ENCODE measurements around the gene LACTB.

Gene LACTB

GRCh38 chr15:63109498-63109897 lies 12.2 kb upstream of the LACTB start:
- Histone ChIP-seq H3K36me3 (ENCODE audit: insufficient read depth, low read length) (no peaks in the 10 kb centered on the region), H3K27me3 (ENCODE audit: control insufficient read depth, insufficient read depth, low read length) (no peaks in the 10 kb centered on the region), H3K9me3 (replicated peaks; ENCODE audit: low read length) (no peaks in the 10 kb centered on the region), H3K4me2 (ENCODE audit: low read length) (no peak overlapping the region), H3K4me3 (ENCODE audit: low read length) (no peak overlapping the region), H3K4me1 (ENCODE audit: control insufficient read depth, insufficient read depth, low read length) (peaks cover 55% of the 10 kb centered on the region), H3K9ac (ENCODE audit: low read depth, low read length) (no peak overlapping the region)

GRCh38 chr15:63109920-63110319 lies 11.7 kb upstream of the LACTB start:
- Histone ChIP-seq H3K9me3 (replicated peaks; ENCODE audit: low read length) (no peaks in the 10 kb centered on the region), H3K4me2 (ENCODE audit: low read length) (no peak overlapping the region), H3K9ac (ENCODE audit: low read depth, low read length) (no peak overlapping the region), H3K36me3 (ENCODE audit: insufficient read depth, low read length) (no peaks in the 10 kb centered on the region), H3K4me3 (ENCODE audit: low read length) (no peak overlapping the region), H3K4me1 (ENCODE audit: control insufficient read depth, insufficient read depth, low read length) (peaks cover 58% of the 10 kb centered on the region), H3K27me3 (ENCODE audit: control insufficient read depth, insufficient read depth, low read length) (no peaks in the 10 kb centered on the region)

- Histone ChIP-seq H3K9me3 (replicated peaks; ENCODE audit: low read length) (no peaks in the 10 kb centered on the region), H3K27me3 (ENCODE audit: control insufficient read depth, insufficient read depth, low read length) (no peaks in the 10 kb centered on the region), H3K4me3 (ENCODE audit: low read length) (no peak overlapping the region), H3K36me3 (ENCODE audit: insufficient read depth, low read length) (no peaks in the 10 kb centered on the region), H3K4me1 (ENCODE audit: control insufficient read depth, insufficient read depth, low read length) (peaks cover 59% of the 10 kb centered on the region), H3K4me2 (ENCODE audit: low read length) (no peak overlapping the region), H3K9ac (ENCODE audit: low read depth, low read length) (no peak overlapping the region)
Observed at GRCh38 chr15:63110428-63111026, 11.1 kb upstream of the LACTB start.

- no peaks in the 10 kb centered on the region for H3K36me3 ChIP-seq (ENCODE audit: insufficient read depth, low read length)
- H3K9ac ChIP-seq (ENCODE audit: low read depth, low read length): no peak overlapping the region
- no peaks in the 10 kb centered on the region for H3K27me3 ChIP-seq (ENCODE audit: control insufficient read depth, insufficient read depth, low read length)
- H3K4me1 ChIP-seq (ENCODE audit: control insufficient read depth, insufficient read depth, low read length): peaks cover 59% of the 10 kb centered on the region
- H3K4me2 ChIP-seq (ENCODE audit: low read length): no peak overlapping the region
- H3K9me3 ChIP-seq (replicated peaks; ENCODE audit: low read length): no peaks in the 10 kb centered on the region
- no peak overlapping the region for H3K4me3 ChIP-seq (ENCODE audit: low read length)
Observed at GRCh38 chr15:63111481-63111880, 10.2 kb upstream of the LACTB start.

GRCh38 chr15:63112871-63113270 lies 8.8 kb upstream of the LACTB start:
- Histone ChIP-seq H3K4me1 (ENCODE audit: control insufficient read depth, insufficient read depth, low read length) (peaks cover 49% of the 10 kb centered on the region), H3K27me3 (ENCODE audit: control insufficient read depth, insufficient read depth, low read length) (no peaks in the 10 kb centered on the region), H3K4me2 (ENCODE audit: low read length) (no peak overlapping the region), H3K4me3 (ENCODE audit: low read length) (no peak overlapping the region), H3K9ac (ENCODE audit: low read depth, low read length) (no peak overlapping the region), H3K36me3 (ENCODE audit: insufficient read depth, low read length) (no peaks in the 10 kb centered on the region), H3K9me3 (replicated peaks; ENCODE audit: low read length) (no peaks in the 10 kb centered on the region)

GRCh38 chr15:63114465-63114864 lies 7.2 kb upstream of the LACTB start:
- H3K4me1 ChIP-seq (ENCODE audit: control insufficient read depth, insufficient read depth, low read length): peaks cover 37% of the 10 kb centered on the region
- H3K9me3 ChIP-seq (replicated peaks; ENCODE audit: low read length): no peaks in the 10 kb centered on the region
- no peak overlapping the region for H3K4me3 ChIP-seq (ENCODE audit: low read length)
- no peaks in the 10 kb centered on the region for H3K36me3 ChIP-seq (ENCODE audit: insufficient read depth, low read length)
- H3K9ac ChIP-seq (ENCODE audit: low read depth, low read length): no peak overlapping the region
- no peaks in the 10 kb centered on the region for H3K27me3 ChIP-seq (ENCODE audit: control insufficient read depth, insufficient read depth, low read length)
- no peak overlapping the region for H3K4me2 ChIP-seq (ENCODE audit: low read length)

- Histone ChIP-seq H3K27me3 (ENCODE audit: control insufficient read depth, insufficient read depth, low read length) (no peaks in the 10 kb centered on the region), H3K4me3 (ENCODE audit: low read length) (no peak overlapping the region), H3K36me3 (ENCODE audit: insufficient read depth, low read length) (peaks cover under 1% of the 10 kb centered on the region), H3K4me2 (ENCODE audit: low read length) (no peak overlapping the region), H3K9me3 (replicated peaks; ENCODE audit: low read length) (no peaks in the 10 kb centered on the region), H3K4me1 (ENCODE audit: control insufficient read depth, insufficient read depth, low read length) (peaks cover 16% of the 10 kb centered on the region), H3K9ac (ENCODE audit: low read depth, low read length) (no peak overlapping the region)
Observed at GRCh38 chr15:63118854-63119253, 2.8 kb upstream of the LACTB start.

GRCh38 chr15:63122002-63122875 lies 578 bp downstream of the LACTB start:
- peak overlapping the region; percentile 94 for H3K9ac ChIP-seq (ENCODE audit: low read depth, low read length)
- peaks cover 4% of the 10 kb centered on the region for H3K4me1 ChIP-seq (ENCODE audit: control insufficient read depth, insufficient read depth, low read length)
- peaks cover 26% of the 10 kb centered on the region for H3K36me3 ChIP-seq (ENCODE audit: insufficient read depth, low read length)
- H3K9me3 ChIP-seq (replicated peaks; ENCODE audit: low read length): no peaks in the 10 kb centered on the region
- peak overlapping the region; percentile 74 for H3K4me2 ChIP-seq (ENCODE audit: low read length)
- H3K27me3 ChIP-seq (ENCODE audit: control insufficient read depth, insufficient read depth, low read length): no peaks in the 10 kb centered on the region
- peak overlapping the region; percentile 92 for H3K4me3 ChIP-seq (ENCODE audit: low read length)

- Histone ChIP-seq H3K4me3 (ENCODE audit: low read length) (no peak overlapping the region), H3K27me3 (ENCODE audit: control insufficient read depth, insufficient read depth, low read length) (no peaks in the 10 kb centered on the region), H3K4me1 (ENCODE audit: control insufficient read depth, insufficient read depth, low read length) (peaks cover 4% of the 10 kb centered on the region), H3K9me3 (replicated peaks; ENCODE audit: low read length) (no peaks in the 10 kb centered on the region), H3K4me2 (ENCODE audit: low read length) (no peak overlapping the region), H3K36me3 (ENCODE audit: insufficient read depth, low read length) (peaks cover 49% of the 10 kb centered on the region), H3K9ac (ENCODE audit: low read depth, low read length) (no peak overlapping the region)
Observed at GRCh38 chr15:63124506-63124905, 2.8 kb downstream of the LACTB start.

- H3K9me3 ChIP-seq (replicated peaks; ENCODE audit: low read length): no peaks in the 10 kb centered on the region
- H3K9ac ChIP-seq (ENCODE audit: low read depth, low read length): no peak overlapping the region
- H3K4me1 ChIP-seq (ENCODE audit: control insufficient read depth, insufficient read depth, low read length): no peaks in the 10 kb centered on the region
- no peak overlapping the region for H3K4me3 ChIP-seq (ENCODE audit: low read length)
- no peaks in the 10 kb centered on the region for H3K27me3 ChIP-seq (ENCODE audit: control insufficient read depth, insufficient read depth, low read length)
- peaks cover 70% of the 10 kb centered on the region for H3K36me3 ChIP-seq (ENCODE audit: insufficient read depth, low read length)
- no peak overlapping the region for H3K4me2 ChIP-seq (ENCODE audit: low read length)
Observed at GRCh38 chr15:63126726-63127125, 5.1 kb downstream of the LACTB start.

- no peak overlapping the region for H3K4me3 ChIP-seq (ENCODE audit: low read length)
- H3K9me3 ChIP-seq (replicated peaks; ENCODE audit: low read length): no peaks in the 10 kb centered on the region
- peak overlapping the region; percentile 77 for H3K9ac ChIP-seq (ENCODE audit: low read depth, low read length)
Observed at GRCh38 chr15:63133786-63134185, 12.1 kb downstream of the LACTB start.

More at GRCh38 chr15:63133786-63134185, 12.1 kb downstream of the LACTB start:
- Histone ChIP-seq H3K4me1 (ENCODE audit: control insufficient read depth, insufficient read depth, low read length) (peaks cover 47% of the 10 kb centered on the region), H3K27me3 (ENCODE audit: control insufficient read depth, insufficient read depth, low read length) (no peaks in the 10 kb centered on the region), H3K4me2 (ENCODE audit: low read length) (peak overlapping the region; percentile 37), H3K36me3 (ENCODE audit: insufficient read depth, low read length) (peaks cover 40% of the 10 kb centered on the region)
